Nephron progenitor cell (in vitro differentiated cells): ENCODE measurements around the gene GNAS.
"Not testable (repeated sequence)": the region's sequence is repeated elsewhere in the genome, so short reads cannot be mapped to it uniquely, and the experiment has no call there.

Experiments used
- DNase-seq: peaks from one replicate; pipeline ENCODE4 v3.0.0; 2021
- H3K27ac Mint-ChIP-seq: 2 replicates; pipeline ENCODE4 v1.8.0; 2021; ENCODE audit warnings: mild to moderate bottlenecking, moderate library complexity, mixed read lengths
- H3K27me3 Mint-ChIP-seq: 2 replicates; pipeline ENCODE4 v1.8.0; 2021; ENCODE audit warnings: mild to moderate bottlenecking, low read depth, mixed read lengths; ENCODE audit not compliant: poor library complexity
- H3K36me3 Mint-ChIP-seq: 2 replicates; pipeline ENCODE4 v1.8.0; 2021; ENCODE audit warnings: low read depth, mixed read lengths
- H3K4me1 Mint-ChIP-seq: 2 replicates; pipeline ENCODE4 v1.8.0; 2021; ENCODE audit warnings: mixed read lengths
- H3K4me3 Mint-ChIP-seq: 2 replicates; pipeline ENCODE4 v1.8.0; 2021; ENCODE audit warnings: mild to moderate bottlenecking, moderate library complexity, mixed read lengths
- H3K9me3 Mint-ChIP-seq: 2 replicates; pipeline ENCODE4 v1.8.0; 2021; ENCODE audit warnings: mild to moderate bottlenecking, moderate library complexity, mixed read lengths
- CTCF ChIP-seq: fragments of 200-600 bp; sonication (generic); IDR thresholded peaks from 2 replicates; pipeline ENCODE4 v1.5.0; 2021; ENCODE audit warnings: antibody characterized with exemption

GNAS gene

GRCh38 chr20:58941471-58941870, 89.0 kb downstream of the GNAS start:
- TF ChIP-seq CTCF: no peak
- Mint-ChIP-seq H3K4me3 (no peak overlapping the region), H3K9me3 (peaks cover 12% of the 10 kb centered on the region)

DNA sequence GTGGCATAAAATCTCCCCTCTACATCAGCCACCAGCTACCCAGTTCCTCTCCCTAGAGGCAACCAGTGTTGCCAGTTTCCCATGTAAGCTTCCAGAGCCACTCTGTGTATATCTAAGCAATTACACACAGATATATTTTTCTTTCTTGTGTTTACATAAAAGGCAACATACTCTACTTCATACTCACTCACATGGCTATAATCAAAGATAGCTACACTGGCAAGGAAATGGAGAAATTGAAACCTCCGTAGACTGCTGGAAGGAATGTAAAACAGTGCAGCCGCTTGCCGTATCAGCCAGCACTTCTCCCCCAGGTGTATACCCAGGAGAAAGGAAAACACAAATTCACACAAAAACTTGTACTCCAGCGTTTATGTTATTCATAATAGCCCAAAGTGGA, 90.0 kb downstream of the GNAS start:
- peaks cover 1% of the 10 kb centered on the region for H3K9me3 Mint-ChIP-seq
- no peaks in the 10 kb centered on the region for H3K4me1 Mint-ChIP-seq
- H3K27me3 Mint-ChIP-seq: peaks cover 8% of the 10 kb centered on the region
- no peak overlapping the region for H3K27ac Mint-ChIP-seq
- no peak overlapping the region for H3K4me3 Mint-ChIP-seq
- no peaks in the 10 kb centered on the region for H3K36me3 Mint-ChIP-seq
- no peak for TF ChIP-seq CTCF
- no peak for DNase-seq

More at GRCh38 chr20:58941471-58941870, 89.0 kb downstream of the GNAS start:
- DNase-seq: no peak
- H3K36me3 Mint-ChIP-seq: no peaks in the 10 kb centered on the region
- H3K27me3 Mint-ChIP-seq: peaks cover 10% of the 10 kb centered on the region
- H3K4me1 Mint-ChIP-seq: no peaks in the 10 kb centered on the region
- H3K27ac Mint-ChIP-seq: no peak overlapping the region

GRCh38 chr20:58944610-58945009, 92.1 kb downstream of the GNAS start:
- DNase-seq: no peak
- Mint-ChIP-seq H3K27me3 (peaks cover 8% of the 10 kb centered on the region), H3K9me3 (no peaks in the 10 kb centered on the region), H3K4me1 (no peaks in the 10 kb centered on the region), H3K36me3 (no peaks in the 10 kb centered on the region), H3K27ac (no peak overlapping the region), H3K4me3 (no peak overlapping the region)
- no peak for TF ChIP-seq CTCF

DNA sequence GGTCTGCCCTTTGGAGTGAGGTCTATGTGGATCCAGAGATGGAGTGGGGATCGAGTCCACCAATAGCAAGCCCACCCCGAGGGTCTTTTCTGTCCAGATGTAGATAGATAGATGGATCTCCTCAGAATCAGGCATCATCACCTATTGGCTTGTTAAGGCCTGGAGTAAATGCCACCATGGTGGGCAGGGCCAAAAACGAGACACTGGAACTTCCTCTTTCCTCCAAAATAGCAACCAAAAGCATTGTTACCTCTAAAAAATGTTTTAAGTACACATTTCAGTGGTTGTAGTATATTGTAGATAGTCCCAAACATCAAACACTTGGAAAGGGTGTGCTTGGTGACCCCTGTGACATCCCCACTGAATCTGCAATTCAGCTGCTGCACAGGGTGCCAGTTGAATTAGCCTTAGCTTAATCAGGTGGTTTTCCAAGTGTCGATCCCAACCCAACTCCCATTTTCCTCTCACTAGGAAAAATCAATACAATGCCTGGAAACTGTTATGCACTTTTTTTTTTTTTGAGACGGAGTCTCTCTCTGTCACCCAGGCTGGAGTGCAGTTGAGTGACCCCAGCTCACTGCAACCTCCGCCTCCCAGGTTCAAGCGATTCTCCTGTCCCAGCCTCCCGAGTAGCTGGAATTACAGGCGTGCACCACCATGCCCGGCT, 93.6 kb downstream of the GNAS start:
- H3K36me3 Mint-ChIP-seq: no peaks in the 10 kb centered on the region
- TF ChIP-seq CTCF: no peak
- no peaks in the 10 kb centered on the region for H3K9me3 Mint-ChIP-seq
- no peaks in the 10 kb centered on the region for H3K4me1 Mint-ChIP-seq
- H3K27me3 Mint-ChIP-seq: peaks cover 4% of the 10 kb centered on the region
- no peak overlapping the region for H3K4me3 Mint-ChIP-seq
- no peak overlapping the region for H3K27ac Mint-ChIP-seq
- DNase-seq: no peak

GRCh38 chr20:58947797-58948388, 95.4 kb downstream of the GNAS start:
- H3K36me3 Mint-ChIP-seq, H3K27ac Mint-ChIP-seq, H3K4me3 Mint-ChIP-seq, H3K4me1 Mint-ChIP-seq, H3K27me3 Mint-ChIP-seq, DNase-seq, H3K9me3 Mint-ChIP-seq: not testable (repeated sequence)

DNA sequence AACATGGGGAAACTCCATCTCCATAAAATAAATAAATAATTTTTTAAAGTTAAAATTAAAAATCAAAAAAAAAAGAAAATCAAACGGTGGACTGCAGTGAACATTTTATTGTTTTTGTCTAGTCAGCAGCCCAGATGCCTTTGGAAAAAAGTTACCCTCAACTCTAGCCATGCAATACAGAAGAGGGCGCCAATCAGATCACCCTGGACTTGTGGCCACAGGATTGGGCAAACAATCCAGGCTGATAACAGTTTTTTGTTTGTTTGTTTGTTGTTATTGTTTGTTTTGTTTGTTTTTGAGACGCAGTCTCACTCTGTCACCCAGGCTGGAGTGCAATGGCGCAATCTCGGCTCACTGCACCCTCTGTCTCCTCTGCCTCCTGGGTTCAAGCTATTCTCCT, 98.1 kb downstream of the GNAS start:
- peaks cover 12% of the 10 kb centered on the region for H3K9me3 Mint-ChIP-seq

More for the DNA sequence above, 98.1 kb downstream of the GNAS start:
- H3K27me3 Mint-ChIP-seq: peaks cover 14% of the 10 kb centered on the region
- H3K4me1 Mint-ChIP-seq: no peaks in the 10 kb centered on the region
- no peak overlapping the region for H3K27ac Mint-ChIP-seq
- DNase-seq: no peak
- no peak for TF ChIP-seq CTCF
- peaks cover 4% of the 10 kb centered on the region for H3K36me3 Mint-ChIP-seq
- H3K4me3 Mint-ChIP-seq: no peak overlapping the region
